ENCODE measurements around the gene XPNPEP1.
"Not testable (repeated sequence)": the region's sequence is repeated elsewhere in the genome, so short reads cannot be mapped to it uniquely, and the experiment has no call there.

XPNPEP1 gene

DNA sequence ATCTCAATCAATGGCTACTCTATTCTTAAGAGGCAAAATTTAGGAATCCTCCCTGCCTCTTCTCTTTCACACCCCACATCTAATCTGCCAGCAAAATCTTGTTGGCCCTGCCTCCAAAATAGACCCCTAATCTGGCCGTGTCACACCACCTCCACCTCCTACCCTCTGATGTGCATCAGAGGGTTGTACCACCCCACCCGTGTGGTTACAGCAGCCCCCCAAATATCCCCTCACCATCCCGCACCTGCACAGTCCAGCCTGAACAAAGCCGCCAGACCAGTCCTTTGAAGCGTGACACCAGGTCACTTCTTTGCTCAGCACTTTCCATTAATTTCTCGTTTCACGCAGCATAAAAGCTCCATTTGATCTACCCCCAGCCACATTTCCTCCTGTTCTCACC lies 776 bp upstream of the XPNPEP1 start:
- no peak for DNase-seq (ENCODE audit: low read depth)

DNA sequence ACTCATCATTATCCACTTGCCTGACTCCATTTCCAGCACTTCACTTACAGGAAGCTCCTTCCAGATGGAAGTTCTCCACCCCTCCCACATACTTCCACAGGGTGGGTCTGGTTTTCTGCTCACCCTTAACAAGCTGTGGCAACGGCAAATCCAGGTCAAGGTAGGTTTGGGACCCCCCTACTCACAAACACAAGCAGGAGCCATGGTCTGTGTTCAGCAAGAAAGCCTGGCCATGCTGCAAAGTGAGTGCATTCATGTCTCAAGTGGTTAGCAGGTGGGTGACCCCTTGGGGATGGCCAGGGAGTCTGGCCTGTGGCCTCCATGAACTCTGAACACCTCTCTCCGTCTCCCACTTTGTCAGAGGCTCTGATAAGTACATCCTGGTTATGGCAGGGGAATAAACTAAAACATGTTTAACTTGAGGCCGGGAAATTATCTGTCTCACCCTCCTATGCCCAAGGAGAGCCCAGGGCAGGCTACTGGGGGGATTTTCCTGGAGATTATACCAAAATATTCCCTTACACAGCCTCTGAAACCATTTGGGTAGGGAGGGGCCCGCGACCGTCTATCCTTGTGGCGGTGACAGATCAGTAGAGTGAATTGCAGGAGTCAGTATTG lies 844 bp downstream of the XPNPEP1 start:
- DNase-seq (ENCODE audit: low read depth), result no peak

DNA sequence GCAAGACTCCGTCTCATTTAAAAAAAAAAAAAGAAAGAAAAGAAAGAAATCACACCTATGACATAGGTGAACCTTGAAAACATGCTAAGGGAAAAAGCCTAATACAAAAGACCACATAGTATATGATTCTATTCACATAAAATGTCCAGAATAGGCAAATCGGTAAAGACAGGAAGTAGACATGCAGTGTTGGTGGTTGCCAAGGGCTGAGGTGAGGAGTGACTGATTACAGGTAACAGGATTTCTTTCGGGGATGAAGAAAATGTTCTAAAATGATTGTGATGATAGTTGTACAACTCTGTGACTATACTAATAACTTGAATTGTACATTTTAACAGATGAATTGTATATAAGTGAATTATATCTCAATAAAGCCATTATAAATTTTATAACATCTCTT lies 3.3 kb downstream of the XPNPEP1 start:
- DNase-seq (ENCODE audit: low read depth), result no peak

DNA sequence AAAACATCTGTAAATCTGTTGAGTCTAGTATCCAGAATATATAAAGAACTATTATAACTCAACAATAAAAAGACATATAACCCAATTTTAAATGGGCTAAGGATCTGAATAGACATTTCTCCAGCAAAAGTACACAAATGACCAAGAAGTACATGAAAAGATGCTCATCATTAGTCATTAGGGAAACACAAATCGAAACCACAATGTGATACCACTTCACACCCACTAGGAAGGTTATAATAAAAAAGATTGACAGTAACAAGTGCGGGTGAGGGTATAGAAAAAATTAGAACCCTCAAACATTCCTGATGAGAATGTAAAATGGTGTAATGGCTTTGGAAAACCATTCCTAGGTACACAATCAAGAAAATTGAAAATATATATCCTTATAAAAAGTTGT lies 4.1 kb downstream of the XPNPEP1 start:
- no peak for DNase-seq (ENCODE audit: low read depth)

- not testable (repeated sequence) for DNase-seq (ENCODE audit: low read depth)
These were observed 4.6 kb downstream of the XPNPEP1 start for GRCh38 chr10:109918707-109919106.

DNA sequence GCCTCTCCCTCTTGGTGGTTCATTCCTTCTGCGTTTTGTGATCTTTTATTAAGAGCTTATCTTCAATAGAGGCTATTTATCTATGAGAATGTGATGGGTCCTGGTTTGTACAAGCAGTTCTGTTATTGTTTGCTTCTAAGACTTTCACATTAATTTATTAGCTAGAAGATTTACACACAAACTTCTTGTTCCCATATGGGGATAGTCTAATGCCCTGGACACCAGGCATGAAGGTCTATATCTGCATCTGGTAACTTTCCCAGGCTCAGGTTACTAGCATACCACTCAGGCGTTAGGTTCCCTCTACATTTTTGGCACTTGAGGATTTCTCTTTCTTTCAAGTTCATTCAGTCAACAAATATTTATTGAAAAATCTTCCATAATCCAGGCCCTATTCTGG lies 7.7 kb downstream of the XPNPEP1 start:
- no peak for DNase-seq (ENCODE audit: low read depth)

DNA sequence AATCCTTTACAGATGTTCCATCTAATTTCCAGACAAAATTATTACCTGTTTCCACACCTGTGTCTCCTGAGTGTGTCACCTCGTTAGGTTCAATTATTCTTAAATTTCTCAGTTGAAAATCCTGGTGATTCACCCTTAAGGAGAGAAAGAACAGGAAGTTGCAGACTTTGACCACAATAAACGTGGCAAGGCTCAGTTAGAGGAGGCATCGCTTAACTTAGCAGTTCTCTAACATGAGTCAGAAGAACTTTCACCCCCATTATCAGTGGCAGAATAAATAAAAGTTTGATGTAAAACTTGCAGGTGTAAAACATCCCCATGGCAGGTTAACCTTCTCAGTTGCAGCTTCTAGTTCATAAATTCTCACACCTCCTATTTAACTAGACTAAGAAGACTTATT lies 8.3 kb downstream of the XPNPEP1 start:
- DNase-seq (ENCODE audit: low read depth), result no peak

DNA sequence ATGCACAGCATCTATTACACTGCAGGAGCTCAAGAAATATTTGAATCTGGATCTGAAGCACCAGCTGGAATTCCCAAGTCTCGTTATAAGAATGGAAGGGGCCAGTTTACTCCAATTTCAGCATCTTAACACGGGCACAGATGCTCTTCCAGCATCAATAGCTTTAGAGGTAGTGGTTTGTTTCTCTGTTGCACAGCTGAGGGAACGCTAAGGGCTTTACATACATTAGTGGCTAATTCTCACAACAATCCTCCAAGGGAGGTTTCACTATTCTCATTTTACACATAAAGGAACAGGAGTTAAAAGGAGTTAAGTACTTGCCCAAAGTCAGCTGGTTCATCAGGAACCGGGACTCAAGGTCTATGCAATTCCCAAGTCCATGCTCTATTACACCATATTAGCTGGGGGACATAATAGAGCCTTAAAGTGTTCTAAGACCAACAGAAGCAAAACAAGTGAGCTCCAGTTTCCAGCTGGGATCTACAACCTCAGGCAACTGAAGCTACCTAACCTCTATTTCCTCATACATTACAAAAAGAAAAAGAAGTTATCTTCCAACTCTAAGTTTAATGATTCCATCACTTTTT lies 9.9 kb downstream of the XPNPEP1 start:
- DNase-seq (ENCODE audit: low read depth), result no peak

DNA sequence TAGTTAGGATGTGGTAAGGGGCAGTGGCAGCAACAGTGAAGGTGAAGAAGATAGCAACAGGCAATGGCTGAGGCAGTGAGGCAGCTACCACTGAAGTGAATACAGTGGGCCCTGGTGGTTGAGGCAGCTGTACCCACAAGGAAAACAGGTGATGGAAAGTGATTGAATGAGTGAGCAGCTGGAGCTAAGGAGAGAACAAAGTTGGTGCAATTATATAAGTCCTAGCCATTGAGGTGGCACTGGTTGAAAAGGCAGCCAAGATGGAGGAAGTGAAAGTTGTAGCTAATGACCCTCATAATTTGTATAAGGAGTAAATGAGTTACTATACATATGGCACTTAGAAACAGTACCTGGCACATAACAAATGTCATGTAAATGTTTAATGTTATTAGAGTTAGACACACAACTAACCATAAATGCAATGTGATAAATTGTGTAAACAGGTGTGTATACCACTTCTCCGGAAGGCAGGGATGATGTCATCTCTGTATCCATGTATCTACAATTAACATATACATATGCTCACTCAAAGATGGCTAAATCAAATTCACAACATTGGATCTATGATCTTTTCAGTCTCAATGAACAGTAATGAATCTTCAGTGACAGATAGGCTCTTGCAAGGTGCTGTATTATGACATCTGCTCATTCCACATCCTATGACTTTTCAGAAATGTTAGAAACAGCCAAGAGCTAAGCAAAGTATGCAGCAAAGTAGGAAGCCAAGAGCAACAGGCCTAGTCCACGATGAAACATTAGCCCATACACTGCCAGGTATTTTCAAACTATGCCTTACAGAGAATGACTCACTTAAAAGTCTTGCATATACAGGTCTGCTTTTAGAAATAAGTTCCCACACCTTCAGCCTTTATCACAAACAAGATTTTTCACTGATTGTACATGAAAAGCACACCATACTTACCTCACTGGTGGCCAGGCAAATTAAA lies 10.7 kb downstream of the XPNPEP1 start:
- DNase-seq (ENCODE audit: low read depth), result no peak

- DNase-seq (ENCODE audit: low read depth), result no peak
These were observed 11.4 kb downstream of the XPNPEP1 start for GRCh38 chr10:109911903-109912302.

DNA sequence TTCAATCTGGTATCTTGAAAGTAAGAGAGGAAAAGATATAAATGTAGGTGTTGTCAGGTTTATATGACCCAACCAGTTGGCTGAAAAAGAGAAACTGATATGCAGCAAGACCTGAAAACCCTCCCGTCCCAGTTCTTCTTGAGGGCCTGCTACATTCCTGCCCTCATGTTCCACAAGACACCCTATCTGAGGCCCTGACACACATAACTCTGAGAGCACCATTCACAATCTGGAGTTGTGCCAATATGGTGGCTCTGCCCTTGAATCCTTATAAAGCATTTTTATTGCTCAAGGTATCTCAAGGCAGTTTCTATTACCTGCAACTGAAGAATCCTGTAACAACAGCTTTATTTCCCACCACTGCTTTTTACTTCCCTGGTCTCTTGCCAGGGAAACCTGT lies 17.0 kb downstream of the XPNPEP1 start:
- DNase-seq (ENCODE audit: low read depth), result no peak

- no peak for DNase-seq (ENCODE audit: low read depth)
These were observed 18.9 kb downstream of the XPNPEP1 start for GRCh38 chr10:109904397-109904796.

GRCh38 chr10:109902992-109903947 lies 20.0 kb downstream of the XPNPEP1 start:
- DNase-seq (ENCODE audit: low read depth), result no peak

- DNase-seq (ENCODE audit: low read depth), result no peak
These were observed 23.7 kb downstream of the XPNPEP1 start for GRCh38 chr10:109899356-109900331.

GRCh38 chr10:109898666-109899355 lies 24.5 kb downstream of the XPNPEP1 start:
- no peak for DNase-seq (ENCODE audit: low read depth)

DNA sequence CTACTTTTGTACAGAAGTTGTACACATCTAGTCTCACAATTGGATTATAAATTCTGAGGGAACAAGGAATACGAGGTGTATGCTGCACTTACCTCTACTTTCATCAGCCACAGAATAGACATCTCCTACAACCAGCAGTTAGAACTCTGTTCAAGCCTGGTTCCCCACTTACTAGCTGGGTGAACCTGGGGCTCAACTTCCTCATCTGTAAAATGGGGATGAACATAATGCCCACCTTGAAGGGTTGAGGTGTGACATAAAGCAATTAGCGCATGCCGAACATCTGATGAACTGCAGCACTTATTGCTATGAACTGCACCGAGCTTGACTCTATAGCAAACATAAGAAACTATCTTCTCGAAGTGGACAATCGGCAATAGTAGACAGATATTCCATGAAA lies 25.3 kb downstream of the XPNPEP1 start:
- no peak for DNase-seq (ENCODE audit: low read depth)

DNA sequence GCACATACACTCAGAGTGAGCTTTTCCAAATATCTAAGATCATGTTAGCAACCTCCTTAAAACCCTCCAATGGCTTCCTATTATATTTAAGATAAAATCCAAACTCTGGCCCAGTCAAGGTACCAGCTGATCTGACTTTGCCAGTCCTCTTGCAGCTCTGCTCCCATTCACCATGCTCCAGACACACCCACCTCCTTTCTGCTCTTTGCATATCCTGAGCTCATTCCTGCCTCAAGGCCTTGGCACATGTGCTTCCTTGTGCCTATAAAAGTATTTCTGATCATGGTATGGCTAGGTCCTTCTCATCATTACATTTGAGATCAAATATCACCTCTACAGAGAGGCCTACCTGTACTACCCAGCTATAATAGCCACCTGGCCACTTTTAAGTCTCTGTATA lies 27.5 kb downstream of the XPNPEP1 start:
- no peak for DNase-seq (ENCODE audit: low read depth)

GRCh38 chr10:109895095-109895818 lies 28.1 kb downstream of the XPNPEP1 start:
- no peak for DNase-seq (ENCODE audit: low read depth)

DNA sequence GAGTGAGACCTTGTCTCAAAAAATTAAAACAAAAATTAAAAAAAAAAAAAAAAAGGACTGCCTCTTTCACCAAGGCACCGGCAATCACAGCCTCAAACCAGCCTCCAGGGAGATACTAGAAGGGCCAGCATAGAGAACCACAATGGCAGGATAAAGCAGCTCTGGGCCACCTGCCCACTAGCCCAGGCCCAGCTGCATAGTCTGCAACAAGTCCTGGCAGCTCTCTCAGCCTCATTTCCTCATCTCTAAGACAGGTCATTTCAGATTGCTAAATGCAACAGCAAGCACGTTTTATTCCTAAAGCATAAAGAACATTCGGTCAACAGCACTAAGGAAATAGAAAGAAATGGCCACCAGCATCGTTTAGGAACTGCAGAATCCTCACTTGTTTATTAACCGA lies 28.8 kb downstream of the XPNPEP1 start:
- no peak for DNase-seq (ENCODE audit: low read depth)
